Measurements from ENCODE around the gene MYL11. TPM values are rescaled to one million over a fixed set of nuclear protein-coding genes. Genes with fewer than 3 reads are reported as not detected.

Gene MYL11
- polyA plus RNA-seq, 2 of the 4 experiments (the other 2 are of a cell fraction) = 0.46 TPM; not detected in 1

GRCh38 chr16:30407804-30408534 is 33.4 kb downstream of the MYL11 start:
- CTCF ChIA-PET = interaction anchor here (0.7 to 7.5 kb wide), 15 partner anchors 10 to 316 kb away, joined by 3 to 149 read pairs (median 6); partner anchors contain the start of genes CD2BP2, DCTPP1, GDPD3 and SEPTIN1
- no peak for DNase-seq (ENCODE audit: low read depth in 1 of 2, low spot score in 1 of 2)
- TF ChIP-seq EHF (CRISPR knock-in tag; IDR thresholded peaks at IDR 0.05) (no peak), MAFK (IDR thresholded peaks at IDR 0.05; ENCODE audit: partially characterized antibody) (no peak), E2F6 (IDR thresholded peaks at IDR 0.05; ENCODE audit: borderline replicate concordance, low read depth) (no peak), PBX3 (IDR thresholded peaks at IDR 0.05) (no peak), MAX (IDR thresholded peaks at IDR 0.05) (no peak), MYC (IDR thresholded peaks at IDR 0.05; ENCODE audit: borderline replicate concordance, low read length) (no peak), POLR2A (IDR thresholded peaks at IDR 0.05; ENCODE audit: low read length) (no peak), CTCF (IDR thresholded peaks at IDR 0.05) (no peak), HDAC2 (IDR thresholded peaks at IDR 0.05) (no peak), TFCP2L1 (CRISPR knock-in tag; IDR thresholded peaks at IDR 0.05) (no peak), HOXB13 (CRISPR knock-in tag; IDR thresholded peaks at IDR 0.05; ENCODE audit: low read depth) (no peak), NR3C1 (IDR thresholded peaks at IDR 0.05) (no peak), HOXA7 (CRISPR knock-in tag; IDR thresholded peaks at IDR 0.05) (no peak)
- WGBS (ENCODE audit: missing lambda C conversion rate) = 36% methylated on average over 6 of the region's 19 CpGs
- FAIRE-seq = no peak
- Histone ChIP-seq H3K4me2 (peak overlapping the region; percentile 94), H3K4me1 (peaks cover 23% of the 10 kb centered on the region), H3K27ac (peak overlapping the region; percentile 80 to 92), H3K4me3 (peak overlapping the region; percentile 62), H3K9me3 (no peaks in the 10 kb centered on the region)
- POLR2A ChIA-PET = interaction anchor here (0.7 to 2.1 kb wide), 9 partner anchors 8 to 208 kb away, joined by 3 to 16 read pairs (median 6); partner anchors contain the start of genes DCTPP1 and ZNF48
- peak; percentile 9 to 41; a peak in 5 of 6 replicates for ATAC-seq

GRCh38 chr16:30409125-30410060 is 34.8 kb downstream of the MYL11 start:
- TF ChIP-seq MAX (IDR thresholded peaks at IDR 0.05) (no peak), RCOR1 (IDR thresholded peaks at IDR 0.05; ENCODE audit: low read depth, low read length) (0 out of 2 replicates have a peak, but pooled peaks have one; percentile 6), CHD2 (IDR thresholded peaks at IDR 0.05; ENCODE audit: low read length, partially characterized antibody) (peak; percentile 44), RAD21 (conservative IDR thresholded peaks at IDR 0.05 in 1 of 2, IDR thresholded peaks at IDR 0.05 in 1 of 2) (peak; percentile 90 to 92), JUN (IDR thresholded peaks at IDR 0.05) (no peak), BCL3 (IDR thresholded peaks at IDR 0.05) (no peak), SMC3 (IDR thresholded peaks at IDR 0.05) (peak; percentile 80), CTCF (IDR thresholded peaks at IDR 0.05) (peak; percentile 92)
- H3K4me2 ChIP-seq = peak overlapping the region; percentile 44; the same call in 2 of the 3 replicates
- 41% methylated on average over 15 of the region's 15 CpGs for WGBS (ENCODE audit: missing lambda C conversion rate)
- ChIA-PET POLR2A (interaction anchor here (0.6 to 1.5 kb wide), 7 partner anchors 9 to 396 kb away, joined by 3 to 15 read pairs (median 3); partner anchors contain the start of genes ZNF48 and ZNF688), CTCF (interaction anchor here (0.6 to 7.5 kb wide), 41 partner anchors 10 to 1459 kb away, joined by 3 to 149 read pairs (median 4); partner anchors contain the start of genes DCTPP1, GDPD3, SEPTIN1 and TBX6)
- peak; percentile 88 to 89 for DNase-seq (ENCODE audit: low read depth in 1 of 2, low spot score in 1 of 2)
- H3K27ac ChIP-seq = peak overlapping the region; percentile 8 to 66; a peak in 2 of 6 replicates
- no peak overlapping the region for H3K4me3 ChIP-seq
- FAIRE-seq = no peak
- peak; percentile 75 to 80 for ATAC-seq
- peaks cover 30% of the 10 kb centered on the region for H3K4me1 ChIP-seq
- H3K9me3 ChIP-seq = no peaks in the 10 kb centered on the region
